ENCODE results near the gene ACSM2A. TPM values are rescaled to one million over a fixed set of nuclear protein-coding genes. Genes with fewer than 3 reads are reported as not detected.
"Not testable (repeated sequence)": the region's sequence is repeated elsewhere in the genome, so short reads cannot be mapped to it uniquely, and the experiment has no call there.

ACSM2A gene
- not detected for total RNA-seq

- not testable (repeated sequence) for H3K4me3 ChIP-seq; DNase-seq (ENCODE audit: low spot score); ATAC-seq (ENCODE audit: insufficient number of reproducible peaks, low FRiP score, low read depth); H3K27ac ChIP-seq; H3K9me3 ChIP-seq; H3K36me3 ChIP-seq; H3K27me3 ChIP-seq (replicated peaks; ENCODE audit: insufficient read depth); H3K4me1 ChIP-seq (ENCODE audit: control insufficient read depth in 1 of 2, low read depth in 2 of 2)
These were observed at the start of gene ACSM2A for GRCh38 chr16:20451364-20451763. TSS of gene ACSM2A (plus strand) at chr16:20451521. CDS start at chr16:20460115, 8,594 bp downstream.

GRCh38 chr16:20402651-20403050 is 48.7 kb upstream of the ACSM2A start:
- no peaks in the 10 kb centered on the region for H3K4me1 ChIP-seq (ENCODE audit: control insufficient read depth in 1 of 2, low read depth in 2 of 2)
- no peak overlapping the region for H3K4me3 ChIP-seq
- H3K36me3 ChIP-seq: no peaks in the 10 kb centered on the region
- no peak for TF ChIP-seq CTCF (IDR thresholded peaks at IDR 0.05)
- H3K27ac ChIP-seq: no peak overlapping the region
- H3K9me3 ChIP-seq: no peaks in the 10 kb centered on the region
- ATAC-seq (ENCODE audit: insufficient number of reproducible peaks, low FRiP score, low read depth): no peak
- H3K27me3 ChIP-seq (replicated peaks; ENCODE audit: insufficient read depth): no peaks in the 10 kb centered on the region
- no peak for DNase-seq (ENCODE audit: low spot score)

GRCh38 chr16:20404637-20405036 is 46.7 kb upstream of the ACSM2A start, which contains the start of gene PDILT:
TSS of gene PDILT (minus strand) at chr16:20404737. CDS start at chr16:20399300, 5,437 bp downstream.
- Histone ChIP-seq H3K36me3 (no peaks in the 10 kb centered on the region), H3K4me1 (ENCODE audit: control insufficient read depth in 1 of 2, low read depth in 2 of 2) (no peaks in the 10 kb centered on the region), H3K27me3 (replicated peaks; ENCODE audit: insufficient read depth) (no peaks in the 10 kb centered on the region), H3K27ac (no peak within 1 kb of the TSS), H3K9me3 (no peaks in the 10 kb centered on the region), H3K4me3 (no peak within 1 kb of the TSS)
- ATAC-seq (ENCODE audit: insufficient number of reproducible peaks, low FRiP score, low read depth) (no peak), DNase-seq (ENCODE audit: low spot score) (no peak)
- no peak for TF ChIP-seq CTCF (IDR thresholded peaks at IDR 0.05)

GRCh38 chr16:20409398-20410120 is 41.8 kb upstream of the ACSM2A start, which contains the start of gene ACSM5:
TSS of gene ACSM5 (plus strand) at chr16:20409534. CDS start at chr16:20411485, 1,951 bp downstream.
- TF ChIP-seq CTCF (IDR thresholded peaks at IDR 0.05): no peak
- H3K4me1 ChIP-seq (ENCODE audit: control insufficient read depth in 1 of 2, low read depth in 2 of 2): no peaks in the 10 kb centered on the region
- no peaks in the 10 kb centered on the region for H3K9me3 ChIP-seq
- no peaks in the 10 kb centered on the region for H3K27me3 ChIP-seq (replicated peaks; ENCODE audit: insufficient read depth)
- H3K27ac ChIP-seq: peak within 1 kb of the TSS in 1 of 2 donors; percentile 21
- H3K36me3 ChIP-seq: no peaks in the 10 kb centered on the region
- H3K4me3 ChIP-seq: no peak within 1 kb of the TSS
- no peak for ATAC-seq (ENCODE audit: insufficient number of reproducible peaks, low FRiP score, low read depth)
- no peak for DNase-seq (ENCODE audit: low spot score)

- no peak for ATAC-seq (ENCODE audit: insufficient number of reproducible peaks, low FRiP score, low read depth)
- H3K27me3 ChIP-seq (replicated peaks; ENCODE audit: insufficient read depth): no peaks in the 10 kb centered on the region
- TF ChIP-seq CTCF (IDR thresholded peaks at IDR 0.05): no peak
- no peaks in the 10 kb centered on the region for H3K4me1 ChIP-seq (ENCODE audit: control insufficient read depth in 1 of 2, low read depth in 2 of 2)
- H3K36me3 ChIP-seq: no peaks in the 10 kb centered on the region
- H3K9me3 ChIP-seq: no peaks in the 10 kb centered on the region
- no peak overlapping the region for H3K4me3 ChIP-seq
- no peak for DNase-seq (ENCODE audit: low spot score)
- no peak overlapping the region for H3K27ac ChIP-seq
These were observed 41.1 kb upstream of the ACSM2A start for GRCh38 chr16:20410121-20410723.
